Loucy (cell line): ENCODE data around the gene MMGT1.
"Not testable (repeated sequence)": the region's sequence is repeated elsewhere in the genome, so short reads cannot be mapped to it uniquely, and the experiment has no call there.

Experiments
- H2AFZ ChIP-seq: fragments of 200-600 bp; sonication (generic); 2 replicates; pipeline ENCODE4 v1.6.0; 2016; ENCODE audit warnings: antibody characterized with exemption, mild to moderate bottlenecking, low read length, moderate library complexity
- H3F3A ChIP-seq: fragments of 200-600 bp; 2 replicates; pipeline ENCODE4 v1.6.0; 2016; ENCODE audit warnings: antibody characterized with exemption, low read depth, mild to moderate bottlenecking
- H3K27me3 ChIP-seq: fragments of 200-600 bp; sonication (generic); 2 replicates; pipeline ENCODE4 v1.6.1; 2014; ENCODE audit warnings: low read length, mild to moderate bottlenecking; ENCODE audit not compliant: insufficient read depth, poor library complexity, severe bottlenecking
- H3K36me3 ChIP-seq: fragments of 200-600 bp; sonication (generic); 2 replicates; pipeline ENCODE4 v1.6.1; 2016; ENCODE audit warnings: low read length; ENCODE audit not compliant: insufficient read depth
- H3K4me1 ChIP-seq: fragments of 200-600 bp; sonication (generic); 2 replicates; pipeline ENCODE4 v1.5.1; 2014; ENCODE audit warnings: low read length, mild to moderate bottlenecking; ENCODE audit not compliant: insufficient read depth, poor library complexity, severe bottlenecking
- H3K4me2 ChIP-seq: fragments of 200-600 bp; sonication (generic); 2 replicates; pipeline ENCODE4 v1.6.0; 2014; ENCODE audit warnings: antibody characterized with exemption, low read length, low read depth, mild to moderate bottlenecking; ENCODE audit not compliant: poor library complexity, severe bottlenecking
- H3K4me3 ChIP-seq: fragments of 200-600 bp; sonication (generic); 2 replicates; pipeline ENCODE4 v1.5.1; 2014; ENCODE audit warnings: low read length, mild to moderate bottlenecking, mixed read lengths; ENCODE audit not compliant: poor library complexity, severe bottlenecking
- H3K79me2 ChIP-seq: fragments of 200-600 bp; sonication (generic); 2 replicates; pipeline ENCODE4 v1.6.1; 2014; ENCODE audit warnings: low read length; ENCODE audit not compliant: insufficient read depth
- H3K9ac ChIP-seq: fragments of 200-600 bp; sonication (generic); 2 replicates; pipeline ENCODE4 v1.6.0; 2014; ENCODE audit warnings: mild to moderate bottlenecking, low read depth, low read length, moderate library complexity; ENCODE audit not compliant: poor library complexity, severe bottlenecking
- H3K9me2 ChIP-seq: fragments of 200-600 bp; sonication (generic); replicated peaks from 2 replicates; pipeline ENCODE4 v1.6.1; 2016; ENCODE audit warnings: low read depth, low read length, mixed read lengths
- H3K9me3 ChIP-seq: fragments of 200-600 bp; sonication (generic); 2 replicates; pipeline ENCODE4 v1.6.1; 2014; ENCODE audit warnings: mild to moderate bottlenecking, antibody characterized with exemption, low read length, low read depth; ENCODE audit not compliant: insufficient read depth
- H4K20me1 ChIP-seq: fragments of 200-600 bp; sonication (generic); 2 replicates; pipeline ENCODE4 v1.6.0; 2014; ENCODE audit warnings: antibody characterized with exemption, low read length, mild to moderate bottlenecking; ENCODE audit not compliant: insufficient read depth, poor library complexity, severe bottlenecking
- EZH2phosphoT487 ChIP-seq: fragments of 200-600 bp; IDR thresholded peaks from 2 replicates; pipeline ENCODE4 v1.6.1; 2018; ENCODE audit warnings: antibody characterized with exemption, mild to moderate bottlenecking, moderate library complexity, borderline replicate concordance
- TF ChIP-seq, protein P1 (sequence below): fragments of 200-600 bp; sonication (generic); conservative IDR thresholded peaks from 2 replicates; pipeline ENCODE4 v1.5.1; 2014; ENCODE audit warnings: mild to moderate bottlenecking, antibody characterized with exemption, low read length

Gene MMGT1

DNA sequence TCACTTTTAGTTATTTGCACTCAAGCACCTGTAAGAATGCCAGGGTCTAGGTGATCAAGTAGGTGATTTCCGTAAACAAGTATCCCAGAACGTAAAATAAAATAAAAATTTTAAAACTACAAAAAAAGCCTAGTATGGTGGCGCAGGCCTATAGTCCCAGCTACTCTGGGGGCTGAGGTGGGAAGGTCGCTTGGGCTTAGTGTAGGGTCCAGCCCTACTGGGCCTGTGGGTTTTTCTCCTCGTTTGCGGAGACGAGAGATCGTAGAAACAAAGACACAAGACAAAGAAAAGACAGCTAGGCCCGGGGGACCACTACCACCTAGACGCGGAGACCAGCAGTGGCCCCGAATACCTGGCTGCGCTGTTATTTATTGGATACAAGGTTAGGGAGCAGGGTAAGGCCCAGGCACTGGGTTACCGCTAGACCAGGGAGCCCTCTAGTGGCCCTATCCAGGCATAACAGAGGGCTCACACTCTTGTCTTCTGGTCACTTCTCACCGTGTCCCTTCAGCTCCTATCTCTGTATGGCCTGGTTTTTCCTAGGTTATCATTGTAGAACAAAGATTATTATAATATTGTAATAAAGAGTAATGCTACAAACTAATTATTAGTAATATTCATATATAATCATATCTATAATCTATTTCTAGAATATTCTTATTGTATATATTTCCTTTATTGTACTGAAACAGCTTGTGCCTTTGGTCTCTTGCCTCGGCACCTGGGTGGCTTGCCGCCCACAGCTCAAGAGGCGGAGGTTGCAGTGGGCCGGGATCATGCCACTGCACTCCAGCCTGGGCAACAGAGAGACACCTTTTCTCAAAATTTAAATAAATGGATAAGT lies 41.9 kb downstream of the MMGT1 start:
- Histone ChIP-seq H3F3A (no peaks in the 10 kb centered on the region), H4K20me1 (no peaks in the 10 kb centered on the region), H3K27me3 (no peaks in the 10 kb centered on the region), H3K4me2 (no peak overlapping the region), H3K9me3 (no peaks in the 10 kb centered on the region), H3K36me3 (no peaks in the 10 kb centered on the region), H3K4me1 (no peaks in the 10 kb centered on the region), H3K79me2 (no peaks in the 10 kb centered on the region), H3K4me3 (no peak overlapping the region), H2AFZ (no peak overlapping the region), H3K9ac (no peak overlapping the region), H3K9me2 (no peaks in the 10 kb centered on the region)
- TF ChIP-seq EZH2phosphoT487: no peak
- TF ChIP-seq, protein P1, sequence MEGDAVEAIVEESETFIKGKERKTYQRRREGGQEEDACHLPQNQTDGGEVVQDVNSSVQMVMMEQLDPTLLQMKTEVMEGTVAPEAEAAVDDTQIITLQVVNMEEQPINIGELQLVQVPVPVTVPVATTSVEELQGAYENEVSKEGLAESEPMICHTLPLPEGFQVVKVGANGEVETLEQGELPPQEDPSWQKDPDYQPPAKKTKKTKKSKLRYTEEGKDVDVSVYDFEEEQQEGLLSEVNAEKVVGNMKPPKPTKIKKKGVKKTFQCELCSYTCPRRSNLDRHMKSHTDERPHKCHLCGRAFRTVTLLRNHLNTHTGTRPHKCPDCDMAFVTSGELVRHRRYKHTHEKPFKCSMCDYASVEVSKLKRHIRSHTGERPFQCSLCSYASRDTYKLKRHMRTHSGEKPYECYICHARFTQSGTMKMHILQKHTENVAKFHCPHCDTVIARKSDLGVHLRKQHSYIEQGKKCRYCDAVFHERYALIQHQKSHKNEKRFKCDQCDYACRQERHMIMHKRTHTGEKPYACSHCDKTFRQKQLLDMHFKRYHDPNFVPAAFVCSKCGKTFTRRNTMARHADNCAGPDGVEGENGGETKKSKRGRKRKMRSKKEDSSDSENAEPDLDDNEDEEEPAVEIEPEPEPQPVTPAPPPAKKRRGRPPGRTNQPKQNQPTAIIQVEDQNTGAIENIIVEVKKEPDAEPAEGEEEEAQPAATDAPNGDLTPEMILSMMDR: peak; percentile 47

DNA sequence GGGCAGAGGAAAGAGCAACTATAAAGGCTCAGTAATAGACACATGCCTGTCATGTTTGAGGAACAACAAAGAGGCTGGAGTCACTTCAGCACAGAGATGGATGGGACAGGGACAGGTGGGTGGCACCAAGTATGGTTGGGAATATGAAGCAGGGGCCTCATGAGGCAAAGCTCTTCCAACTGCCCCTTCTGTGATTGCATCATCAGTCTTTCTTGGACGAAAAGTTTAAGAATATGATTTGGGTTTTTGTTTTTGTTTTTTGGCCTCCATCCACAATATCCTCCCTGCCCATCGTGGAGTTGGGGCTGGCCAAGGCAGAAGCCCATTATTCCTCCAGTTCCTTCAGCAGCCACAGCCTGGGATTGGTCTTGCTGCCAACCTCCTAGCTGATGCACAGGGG lies 45.9 kb downstream of the MMGT1 start:
- H3K36me3 ChIP-seq: no peaks in the 10 kb centered on the region
- no peaks in the 10 kb centered on the region for H3K27me3 ChIP-seq
- H3K4me1 ChIP-seq: no peaks in the 10 kb centered on the region
- H3K9me3 ChIP-seq: no peaks in the 10 kb centered on the region
- H3K9ac ChIP-seq: no peak overlapping the region
- no peaks in the 10 kb centered on the region for H3F3A ChIP-seq
- no peak overlapping the region for H2AFZ ChIP-seq
- no peak overlapping the region for H3K4me3 ChIP-seq
- H3K9me2 ChIP-seq: no peaks in the 10 kb centered on the region
- no peaks in the 10 kb centered on the region for H3K79me2 ChIP-seq
- no peak overlapping the region for H3K4me2 ChIP-seq
- no peak for TF ChIP-seq EZH2phosphoT487
- TF ChIP-seq, protein P1: no peak
- H4K20me1 ChIP-seq: no peaks in the 10 kb centered on the region

DNA sequence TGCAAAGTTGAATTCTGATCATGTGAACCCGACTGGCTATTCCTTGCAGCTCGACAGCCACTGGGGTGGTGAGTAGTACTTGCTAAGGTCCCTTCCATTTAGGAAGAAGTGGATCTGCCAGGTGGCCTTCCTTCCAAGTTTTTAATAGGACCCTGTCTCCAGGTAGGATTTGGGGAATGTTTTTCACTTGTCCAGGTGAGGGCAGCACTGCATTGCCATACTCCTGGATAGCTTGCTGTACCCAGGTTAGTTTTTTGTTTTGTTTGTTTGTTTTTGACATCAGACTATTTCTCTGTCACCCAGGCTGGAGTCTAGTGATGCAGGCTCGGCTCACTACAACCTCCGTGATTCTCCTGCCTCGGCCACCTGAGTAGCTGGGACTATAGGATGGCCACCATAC lies 50.4 kb downstream of the MMGT1 start:
- no peaks in the 10 kb centered on the region for H3K9me2 ChIP-seq
- no peaks in the 10 kb centered on the region for H3K4me1 ChIP-seq
- H3F3A ChIP-seq: no peaks in the 10 kb centered on the region
- no peaks in the 10 kb centered on the region for H3K27me3 ChIP-seq
- no peak overlapping the region for H3K4me2 ChIP-seq
- H3K36me3 ChIP-seq: no peaks in the 10 kb centered on the region
- no peaks in the 10 kb centered on the region for H4K20me1 ChIP-seq
- H3K9ac ChIP-seq: no peak overlapping the region
- no peak overlapping the region for H3K4me3 ChIP-seq
- no peak overlapping the region for H2AFZ ChIP-seq
- H3K79me2 ChIP-seq: no peaks in the 10 kb centered on the region
- H3K9me3 ChIP-seq: no peaks in the 10 kb centered on the region
- no peak for TF ChIP-seq EZH2phosphoT487
- TF ChIP-seq, protein P1: peak; percentile 38

DNA sequence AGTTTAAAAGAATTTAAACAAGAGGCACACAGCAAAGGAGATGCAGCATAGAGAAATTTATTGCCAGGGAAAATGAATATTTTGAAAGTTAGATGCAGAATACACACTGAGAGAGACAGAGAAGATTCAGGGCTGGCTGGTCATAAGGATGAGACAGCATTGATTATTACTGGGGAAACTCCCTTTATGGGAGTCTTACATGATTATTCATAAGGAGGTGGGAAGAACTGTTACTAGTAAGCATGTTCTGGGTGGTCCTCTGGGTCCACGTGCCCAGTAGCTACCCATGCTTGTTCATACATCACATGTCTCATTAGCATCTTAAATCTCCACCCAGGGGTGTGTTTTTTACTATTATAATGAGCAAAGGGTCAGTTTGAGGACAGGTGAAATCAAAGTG lies 53.3 kb downstream of the MMGT1 start:
- H3K4me2 ChIP-seq, H3K27me3 ChIP-seq, H3K9me2 ChIP-seq: not testable (repeated sequence)

More for the DNA sequence above, 53.3 kb downstream of the MMGT1 start:
- not testable (repeated sequence) for H4K20me1 ChIP-seq, H3K36me3 ChIP-seq, H3K9ac ChIP-seq, H3F3A ChIP-seq, H3K79me2 ChIP-seq, H3K4me1 ChIP-seq, H3K9me3 ChIP-seq, H2AFZ ChIP-seq, H3K4me3 ChIP-seq
